ENCODE data around the gene TRIM52. TPM values are rescaled to one million over a fixed set of nuclear protein-coding genes. Genes with fewer than 3 reads are reported as not detected.
"Not testable (repeated sequence)": the region's sequence is repeated elsewhere in the genome, so short reads cannot be mapped to it uniquely, and the experiment has no call there.

The TRIM52 gene
- total RNA-seq, 2 donors from 2014 or later, result 11.4 to 13.1 TPM

GRCh38 chr5:181221105-181221791 is 39.7 kb downstream of the TRIM52 start:
- intact Hi-C loops (cut with DNase I, micrococcal nuclease), result no loop called here
- DNase-seq (peak in 1 of 2 donors; percentile 34), ATAC-seq (no peak)

- ATAC-seq, result no peak
- intact Hi-C loops (cut with DNase I, micrococcal nuclease), result no loop called here
These were observed 40.8 kb downstream of the TRIM52 start for GRCh38 chr5:181220178-181220515.

GRCh38 chr5:181219262-181220177 is 41.4 kb downstream of the TRIM52 start:
- intact Hi-C loops (cut with DNase I, micrococcal nuclease), result no loop called here
- no peak for DNase-seq
- ATAC-seq, result no peak

More at GRCh38 chr5:181220178-181220515, 40.8 kb downstream of the TRIM52 start:
- no peak for DNase-seq

- intact Hi-C loops (cut with DNase I, micrococcal nuclease), result no loop called here
- DNase-seq, result no peak
- no peak for ATAC-seq
These were observed 42.2 kb downstream of the TRIM52 start for GRCh38 chr5:181218795-181219124.

GRCh38 chr5:181217803-181218062 is 43.2 kb downstream of the TRIM52 start:
- intact Hi-C loops (cut with DNase I, micrococcal nuclease), result no loop called here
- ATAC-seq, result peak; percentile 13
- peak in 1 of 2 donors; percentile 46 for DNase-seq

- intact Hi-C loops (cut with DNase I, micrococcal nuclease), result no loop called here
- DNase-seq, result peak in 1 of 2 donors; percentile 56
These were observed 43.7 kb downstream of the TRIM52 start for GRCh38 chr5:181217111-181217802.

GRCh38 chr5:181215997-181216989 is 44.6 kb downstream of the TRIM52 start:
- ATAC-seq (no peak), DNase-seq (no peak)
- intact Hi-C loops (cut with DNase I, micrococcal nuclease), result no loop called here

More at GRCh38 chr5:181217111-181217802, 43.7 kb downstream of the TRIM52 start:
- ATAC-seq, result peak; percentile 27

GRCh38 chr5:181214249-181214648 is 46.7 kb downstream of the TRIM52 start:
- ATAC-seq; intact Hi-C loops (cut with DNase I, micrococcal nuclease); DNase-seq: not testable (repeated sequence)

GRCh38 chr5:181212934-181213333 is 48.0 kb downstream of the TRIM52 start:
- ATAC-seq (no peak), DNase-seq (no peak)
- intact Hi-C loops (cut with DNase I, micrococcal nuclease), result no loop called here

GRCh38 chr5:181212080-181212479 is 48.9 kb downstream of the TRIM52 start:
- ATAC-seq (no peak), DNase-seq (no peak)
- intact Hi-C loops (cut with DNase I, micrococcal nuclease), result no loop called here

GRCh38 chr5:181211208-181211607 is 49.7 kb downstream of the TRIM52 start:
- DNase-seq (no peak), ATAC-seq (no peak)
- intact Hi-C loops (cut with DNase I, micrococcal nuclease), result no loop called here

GRCh38 chr5:181210698-181211097 is 50.2 kb downstream of the TRIM52 start:
- intact Hi-C loops (cut with DNase I, micrococcal nuclease); ATAC-seq; DNase-seq: not testable (repeated sequence)

GRCh38 chr5:181210148-181210547 is 50.8 kb downstream of the TRIM52 start:
- DNase-seq; ATAC-seq; intact Hi-C loops (cut with DNase I, micrococcal nuclease): not testable (repeated sequence)

GRCh38 chr5:181209006-181209405 is 51.9 kb downstream of the TRIM52 start:
- intact Hi-C loops (cut with DNase I, micrococcal nuclease); DNase-seq; ATAC-seq: not testable (repeated sequence)

- ATAC-seq, result no peak
- intact Hi-C loops (cut with DNase I, micrococcal nuclease), result no loop called here
These were observed 53.0 kb downstream of the TRIM52 start for GRCh38 chr5:181207960-181208253.

GRCh38 chr5:181207214-181207959 is 53.6 kb downstream of the TRIM52 start:
- ATAC-seq, result peak; percentile 37
- intact Hi-C loops (cut with DNase I, micrococcal nuclease), result no loop called here
- peak in 1 of 2 donors; percentile 72 for DNase-seq

More at GRCh38 chr5:181207960-181208253, 53.0 kb downstream of the TRIM52 start:
- no peak for DNase-seq

GRCh38 chr5:181205761-181206649 is 54.9 kb downstream of the TRIM52 start:
- ATAC-seq (no peak), DNase-seq (no peak)
- intact Hi-C loops (cut with DNase I, micrococcal nuclease), result no loop called here
